GM18508 (cell line): Measurements from ENCODE around the gene PRKCA.
"Not testable (repeated sequence)": the region's sequence is repeated elsewhere in the genome, so short reads cannot be mapped to it uniquely, and the experiment has no call there.

Experiments used
- ATAC-seq: cut with Tn5 transposase; IDR thresholded peaks from one replicate; pipeline ENCODE4 v1.9.1; 2021; ENCODE audit warnings: moderate number of reproducible peaks; ENCODE audit not compliant: insufficient read depth, unreplicated experiment

The PRKCA gene

DNA sequence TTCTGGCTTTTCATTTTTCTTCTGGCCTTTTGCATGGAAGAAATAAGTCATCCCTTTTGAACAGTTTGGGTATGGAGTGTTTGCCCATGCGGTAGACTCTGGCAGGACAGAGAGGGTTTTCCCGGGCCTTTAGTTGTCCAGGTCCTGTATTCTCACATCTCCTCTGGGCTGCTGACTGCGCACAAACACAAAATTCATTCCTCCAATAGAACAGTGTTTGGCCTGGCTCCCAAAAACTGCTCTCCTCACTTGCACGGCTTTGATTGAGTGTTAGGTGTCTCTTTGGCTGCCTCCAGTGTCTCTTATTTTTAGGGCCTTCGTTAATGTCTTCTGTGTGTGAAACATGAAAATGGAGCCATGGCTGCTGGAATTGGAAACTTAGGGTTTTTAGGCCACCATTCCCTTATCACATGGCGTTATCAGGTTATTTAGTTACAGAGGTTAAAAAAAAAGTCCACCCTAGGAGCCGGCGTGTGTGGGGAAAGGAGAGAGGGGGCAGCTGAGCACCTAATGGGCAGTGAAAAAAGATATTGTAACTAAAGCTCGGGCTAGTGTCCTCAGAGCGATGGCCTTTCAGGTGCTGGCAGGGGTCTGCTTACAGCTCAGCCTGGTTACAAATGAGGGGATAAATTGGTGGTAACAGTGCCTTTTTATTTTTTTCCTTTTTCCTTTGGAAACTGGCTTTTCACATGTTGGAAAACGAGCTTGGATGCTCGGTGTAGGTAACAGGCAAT is 47.3 kb downstream of the PRKCA start:
- ATAC-seq: no peak

DNA sequence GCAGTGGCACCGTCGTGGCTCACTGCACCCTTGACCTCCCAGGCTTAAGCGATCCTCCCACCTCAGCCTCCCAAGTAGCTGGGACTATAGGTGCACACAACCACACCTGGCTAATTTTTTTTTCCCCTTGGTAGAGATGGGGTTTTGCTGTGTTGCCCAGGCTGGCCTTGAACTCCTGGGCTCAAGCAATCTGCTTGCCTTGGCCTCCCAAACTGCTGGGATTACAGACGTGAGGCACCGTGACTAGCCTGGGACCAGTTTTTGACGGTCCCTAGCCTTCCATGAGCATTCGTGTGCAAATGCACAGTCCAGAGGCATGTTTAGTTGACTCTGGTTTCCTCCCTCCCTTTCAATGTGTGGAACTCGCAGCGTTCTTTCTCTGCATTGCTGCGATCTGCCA is 48.2 kb downstream of the PRKCA start:
- not testable (repeated sequence) for ATAC-seq

DNA sequence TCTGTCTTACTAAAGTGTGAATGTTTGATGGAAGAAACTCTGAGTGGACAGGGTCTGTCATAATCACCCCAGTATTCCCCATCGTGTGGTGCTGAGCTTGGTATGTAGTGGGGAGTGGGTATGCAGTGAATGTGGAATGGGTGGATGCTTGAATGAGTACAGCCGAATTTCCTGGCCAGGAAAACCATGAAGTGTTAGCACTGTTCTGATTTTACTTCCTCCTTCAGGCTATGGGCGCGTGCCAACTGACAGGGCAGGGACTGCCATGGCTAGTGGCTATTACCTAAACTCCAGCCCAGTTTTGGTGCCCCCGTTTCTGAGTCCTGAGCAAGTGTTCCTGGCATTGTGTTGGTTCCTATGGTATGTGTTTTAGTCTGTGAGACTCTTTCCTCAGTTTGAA is 48.6 kb downstream of the PRKCA start:
- ATAC-seq: no peak

DNA sequence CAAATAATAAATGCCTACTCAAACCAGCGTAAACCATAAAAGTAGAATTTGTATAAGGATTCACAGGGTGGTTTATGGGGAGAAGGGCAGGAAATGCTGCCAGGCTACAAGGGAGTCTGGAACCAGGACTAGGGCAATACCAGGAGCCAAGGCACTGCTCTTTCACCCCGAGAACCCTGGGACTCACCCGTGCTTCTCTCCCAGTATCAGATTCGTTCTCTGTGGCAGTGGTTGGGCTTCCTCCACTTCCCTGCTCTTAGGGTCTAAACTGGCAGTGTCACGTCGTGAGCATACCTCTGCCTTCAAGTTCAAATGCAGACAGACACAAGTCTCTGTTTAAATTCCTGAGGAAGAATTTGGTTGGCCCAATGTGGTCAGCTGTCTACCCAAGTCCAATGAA is 49.3 kb downstream of the PRKCA start:
- ATAC-seq: no peak

DNA sequence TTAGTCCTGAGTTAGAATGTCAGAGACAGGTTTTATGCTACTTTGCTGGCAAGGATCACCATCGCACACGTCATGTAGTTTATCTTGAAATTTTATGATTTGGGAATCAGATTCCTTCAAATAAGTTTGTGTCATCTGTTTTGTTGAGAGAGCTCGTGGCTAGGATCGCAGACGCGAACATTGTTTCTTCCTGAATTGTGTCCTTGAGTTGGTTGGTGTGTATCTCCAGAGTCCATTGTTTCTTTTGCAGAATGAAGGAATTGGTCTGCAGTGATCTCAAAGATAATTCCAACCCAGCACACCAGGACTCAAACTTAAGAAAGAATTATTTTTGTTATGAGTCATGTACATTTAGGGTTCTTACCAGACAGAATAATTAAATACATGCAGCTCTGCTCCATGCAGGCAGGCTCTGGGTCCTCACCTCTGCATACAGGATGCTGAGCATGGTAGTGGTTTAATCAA is 51.6 kb downstream of the PRKCA start:
- no peak for ATAC-seq

DNA sequence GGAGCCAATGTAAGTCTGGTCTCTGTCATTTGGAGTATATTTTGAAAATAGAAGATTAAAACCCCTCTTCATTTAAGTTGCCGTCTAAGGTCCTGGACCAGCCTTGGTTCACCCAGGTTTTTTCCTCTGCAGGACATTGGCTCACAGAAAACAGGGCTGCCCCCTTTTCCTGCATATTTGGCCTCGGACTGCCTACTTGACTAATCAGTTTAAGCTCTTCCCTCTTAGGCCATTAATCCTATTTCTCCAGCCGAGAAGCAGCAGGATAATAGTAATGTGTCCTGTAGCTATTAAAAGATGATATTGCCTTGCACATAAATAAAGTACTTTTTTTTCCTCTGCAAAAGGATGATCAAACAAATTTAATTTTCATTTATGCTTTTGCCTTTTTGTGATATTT is 52.1 kb downstream of the PRKCA start:
- no peak for ATAC-seq

DNA sequence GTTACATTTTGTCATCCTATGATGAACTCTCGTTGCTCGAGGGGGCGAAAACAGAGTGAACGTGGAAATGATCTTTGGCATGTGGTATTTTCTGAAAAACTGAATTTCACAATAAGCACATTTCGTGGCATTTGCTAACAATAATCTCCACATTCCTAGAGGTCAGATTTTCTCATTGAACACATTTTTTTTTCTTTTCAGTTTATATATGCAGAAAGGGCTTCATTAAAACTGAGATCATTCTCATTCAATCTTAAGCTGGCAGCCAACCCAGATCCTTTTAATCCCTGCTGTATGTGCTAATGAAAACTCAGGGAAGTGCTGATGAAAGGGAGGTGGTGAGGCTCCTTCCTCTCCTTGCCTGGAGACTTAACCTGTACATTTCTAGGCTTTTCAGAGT is 52.6 kb downstream of the PRKCA start:
- no peak for ATAC-seq

DNA sequence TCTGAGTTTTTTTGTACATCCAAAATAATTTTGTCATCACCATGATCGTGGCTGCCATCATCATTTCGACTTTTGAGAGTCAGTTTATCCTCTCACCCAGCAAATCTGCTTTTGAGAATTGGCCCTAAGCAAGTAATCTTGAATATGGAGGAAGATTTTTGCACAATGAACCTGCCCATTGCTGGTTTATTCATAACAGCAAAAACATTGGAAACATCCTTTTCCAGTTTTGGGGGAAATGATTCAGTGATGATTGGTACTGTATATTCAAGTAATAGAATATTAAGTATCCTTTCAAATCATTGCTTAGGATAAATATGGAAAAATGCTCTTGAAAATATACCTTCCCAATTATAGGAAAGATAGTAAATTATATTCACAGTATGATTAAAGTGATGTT is 53.1 kb downstream of the PRKCA start:
- ATAC-seq: no peak

DNA sequence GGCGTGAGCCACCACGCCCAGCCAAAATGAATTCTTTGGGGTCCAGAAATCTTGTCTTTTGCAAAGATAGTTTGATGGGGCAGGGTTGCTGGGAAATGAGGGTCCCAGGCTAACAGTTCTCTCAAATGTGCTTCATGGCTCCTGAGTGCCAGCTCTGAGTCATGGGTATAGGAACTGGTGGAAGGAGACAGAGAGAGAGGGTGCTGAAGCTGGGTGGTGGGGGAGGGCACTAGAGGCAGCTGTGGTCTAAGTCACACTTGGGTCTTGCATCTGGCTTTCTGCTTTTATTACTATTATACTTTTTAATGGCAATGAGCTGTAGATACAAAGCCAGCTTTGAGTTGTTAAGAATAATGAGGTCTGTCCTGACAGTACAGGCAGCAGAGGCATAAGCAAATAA is 54.6 kb downstream of the PRKCA start:
- ATAC-seq: no peak

DNA sequence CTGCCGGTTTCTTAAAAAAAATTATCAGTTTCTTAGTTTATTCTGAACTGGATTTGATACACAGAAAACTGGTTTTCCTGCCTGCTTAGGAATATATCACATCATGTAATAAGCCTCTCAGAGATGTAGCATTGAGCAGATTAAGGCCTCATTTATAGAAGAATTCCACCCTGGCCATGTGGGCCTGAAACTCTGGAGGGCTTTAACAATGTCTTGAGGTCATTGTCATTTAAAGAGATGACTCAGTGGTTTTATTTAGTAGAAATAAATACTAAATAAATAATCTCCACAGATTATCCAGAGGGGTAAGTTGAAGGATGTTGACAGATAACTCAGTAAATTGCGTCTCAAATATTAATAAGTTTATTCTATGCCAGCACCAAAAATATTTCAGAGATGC is 56.9 kb downstream of the PRKCA start:
- ATAC-seq: no peak

DNA sequence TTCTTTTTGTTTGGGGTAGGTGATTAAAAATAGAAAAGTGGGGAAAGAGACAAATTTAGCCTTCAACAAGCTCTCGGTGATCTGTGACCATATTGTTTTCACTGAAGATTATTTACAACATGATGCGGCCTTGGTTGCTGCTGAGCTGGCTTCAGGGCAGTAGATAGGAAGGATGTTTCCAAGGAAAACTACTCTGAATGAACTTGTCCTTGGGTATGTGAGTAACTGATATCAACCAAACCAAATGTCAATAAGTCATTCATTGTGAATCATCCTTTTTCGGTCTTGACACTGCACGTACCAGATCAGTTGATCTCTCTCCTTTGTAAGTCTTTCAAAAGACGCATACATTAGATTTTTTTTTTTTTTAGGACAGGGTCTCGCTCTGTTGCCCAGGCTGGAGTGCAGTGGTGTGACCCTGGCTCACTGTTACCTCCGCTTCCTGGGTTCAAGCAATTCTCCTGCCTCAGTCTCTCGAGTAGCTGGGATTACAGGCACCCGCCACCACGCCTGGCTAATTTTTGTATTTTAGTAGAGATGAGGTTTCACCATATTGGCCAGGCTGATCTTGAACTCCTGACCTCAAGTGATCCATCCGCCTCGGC is 58.6 kb downstream of the PRKCA start:
- not testable (repeated sequence) for ATAC-seq

DNA sequence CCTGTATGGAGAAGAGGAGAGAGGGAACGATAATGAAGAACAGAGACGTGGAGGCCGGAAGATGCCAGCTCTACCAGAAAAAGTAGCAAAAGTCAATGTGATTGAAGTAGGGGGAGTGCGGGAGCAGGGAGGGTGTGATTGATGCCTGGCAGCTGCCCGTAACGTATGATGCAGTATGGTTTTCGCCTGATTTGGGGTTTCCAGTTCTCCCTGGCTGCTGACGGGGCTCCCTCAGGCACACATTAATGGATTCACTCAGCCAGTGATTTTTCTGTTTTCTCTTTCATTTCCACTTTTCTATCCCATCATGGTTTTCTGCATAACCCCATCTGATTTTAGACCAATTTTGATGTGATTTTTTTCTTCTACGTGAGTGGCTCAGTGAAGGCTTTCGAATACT is 62.1 kb downstream of the PRKCA start:
- no peak for ATAC-seq

DNA sequence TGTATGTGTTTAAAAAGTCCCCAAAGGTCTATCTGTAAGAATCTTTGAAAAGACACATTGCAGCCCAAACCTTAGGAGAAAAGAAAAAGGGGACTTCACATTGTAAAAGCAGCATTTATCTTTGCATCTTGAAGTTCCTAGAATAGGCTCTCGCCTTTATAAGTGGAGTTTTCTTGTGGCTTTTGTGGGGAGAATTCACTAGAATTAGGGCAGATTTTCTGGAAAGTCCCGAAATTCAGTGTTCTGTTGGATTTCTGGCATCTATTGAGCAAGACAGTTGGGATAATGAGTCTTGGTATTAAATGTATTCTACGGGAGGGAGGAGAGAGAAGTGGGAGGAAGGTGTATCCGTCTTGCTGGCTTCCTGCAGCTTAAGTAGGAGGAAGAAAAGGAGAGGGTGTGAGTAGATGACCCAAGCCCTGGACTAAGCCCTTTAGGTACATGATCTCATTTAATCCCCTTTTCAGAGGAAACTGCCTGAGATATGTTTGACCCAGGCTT is 62.6 kb downstream of the PRKCA start:
- no peak for ATAC-seq

DNA sequence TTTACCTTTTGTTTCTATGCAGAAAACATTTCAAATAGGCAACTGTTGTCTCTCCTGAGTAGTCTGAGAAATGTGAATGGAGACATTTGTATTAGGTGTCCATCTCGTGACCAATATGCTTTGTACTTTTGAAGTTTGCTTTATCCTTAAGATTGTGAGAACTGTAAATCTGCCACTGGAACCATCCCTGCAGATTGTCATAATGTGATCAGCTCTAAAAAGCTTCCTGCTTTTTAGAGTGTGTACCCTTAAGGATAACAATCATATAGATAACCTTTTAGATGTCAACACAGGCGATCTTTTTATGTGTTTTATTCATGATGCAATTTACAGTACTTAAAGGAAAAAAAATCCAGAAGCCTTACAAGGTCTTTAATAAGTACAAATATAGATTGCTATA is 63.5 kb downstream of the PRKCA start:
- no peak for ATAC-seq

DNA sequence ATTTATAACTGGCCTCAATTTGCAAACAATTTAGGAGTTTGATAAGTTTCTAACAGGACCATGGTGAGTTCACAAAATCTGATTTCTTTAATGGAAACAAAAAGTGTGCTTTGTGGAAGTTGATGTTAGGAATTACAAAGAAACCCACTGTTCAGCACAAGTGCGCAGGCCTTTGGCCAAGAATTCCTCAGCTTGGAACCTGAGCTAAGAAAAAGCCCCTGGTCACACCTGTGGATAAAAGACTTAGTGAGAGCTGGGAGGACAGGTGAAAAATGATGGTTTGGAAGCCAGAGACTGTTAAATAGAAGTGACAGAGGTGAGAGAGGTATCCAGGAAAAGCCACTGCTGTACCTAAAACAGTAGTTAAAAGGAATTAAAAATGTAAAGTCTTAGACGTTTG is 64.7 kb downstream of the PRKCA start:
- ATAC-seq: no peak

DNA sequence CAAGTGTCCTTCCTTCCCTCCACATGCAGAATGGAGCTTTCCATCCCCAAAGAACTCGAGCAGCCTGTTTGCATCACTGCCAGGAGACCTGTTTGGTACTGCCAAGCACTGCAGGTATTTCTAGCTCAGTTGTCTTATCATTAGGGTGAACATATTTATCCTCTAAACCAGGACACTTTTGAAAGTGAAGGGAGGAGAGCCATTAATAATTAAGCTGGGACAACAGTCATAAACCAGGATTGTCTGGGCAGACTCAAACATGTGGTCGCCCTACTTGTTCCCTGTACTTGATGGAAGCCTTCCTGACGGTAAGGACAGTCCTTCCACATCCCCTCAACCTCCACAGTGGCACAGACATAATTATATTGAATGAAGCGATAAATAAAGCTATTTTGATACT is 67.4 kb downstream of the PRKCA start:
- ATAC-seq: no peak

DNA sequence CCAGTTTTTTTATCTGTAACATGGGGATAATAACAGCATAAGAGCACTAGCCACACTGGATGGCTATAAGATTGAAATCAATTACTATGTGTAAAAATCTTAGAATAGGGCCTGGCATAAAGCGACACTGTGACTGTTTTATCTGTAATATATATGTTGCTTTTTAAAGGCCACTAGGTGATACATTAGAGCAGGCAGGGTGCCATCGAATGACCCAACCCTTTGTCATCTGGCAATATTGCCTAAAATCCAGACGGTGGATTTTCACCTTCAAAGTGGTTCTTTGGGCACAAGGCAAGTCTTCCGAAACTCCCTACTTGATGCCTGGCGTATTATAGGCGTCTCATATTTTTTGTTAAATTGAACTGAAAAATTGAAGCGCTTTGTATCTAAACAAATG is 69.1 kb downstream of the PRKCA start:
- ATAC-seq: no peak

DNA sequence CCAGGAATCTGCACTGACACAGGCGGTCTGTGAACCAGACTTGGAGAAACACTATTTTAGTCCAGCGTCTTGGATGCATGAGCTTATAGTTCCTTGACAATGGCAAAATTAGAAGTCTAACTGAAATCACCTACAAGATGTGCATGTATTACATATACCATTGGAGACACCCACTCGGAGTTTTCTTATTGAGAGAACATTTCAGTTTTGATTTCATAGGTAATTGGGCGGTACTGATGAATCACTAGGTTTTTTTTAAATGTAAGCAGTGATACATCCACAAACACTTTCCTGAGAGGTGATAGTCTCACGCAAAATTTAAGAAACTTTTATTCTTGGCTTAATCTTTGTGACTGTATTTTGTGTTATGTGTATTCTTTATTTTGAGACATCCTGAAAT is 69.8 kb downstream of the PRKCA start:
- ATAC-seq: no peak

DNA sequence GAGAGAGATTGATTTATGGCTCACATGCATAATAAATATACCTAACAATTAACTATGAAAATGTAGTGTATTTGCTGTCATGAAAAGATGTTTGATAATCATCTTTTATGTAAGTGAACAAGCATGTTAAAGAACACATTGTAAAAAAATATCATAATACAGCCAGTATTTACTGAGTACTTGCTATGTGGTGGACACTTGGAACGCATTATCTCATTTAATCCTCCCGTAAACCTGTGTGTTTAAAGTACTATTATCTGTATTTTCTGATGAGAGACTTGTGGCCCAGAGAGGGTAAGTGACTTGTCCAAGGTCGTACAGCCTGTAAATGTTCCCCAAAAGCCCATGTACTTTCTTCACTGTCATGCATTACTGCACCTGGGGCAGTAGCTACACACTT is 70.7 kb downstream of the PRKCA start:
- no peak for ATAC-seq

DNA sequence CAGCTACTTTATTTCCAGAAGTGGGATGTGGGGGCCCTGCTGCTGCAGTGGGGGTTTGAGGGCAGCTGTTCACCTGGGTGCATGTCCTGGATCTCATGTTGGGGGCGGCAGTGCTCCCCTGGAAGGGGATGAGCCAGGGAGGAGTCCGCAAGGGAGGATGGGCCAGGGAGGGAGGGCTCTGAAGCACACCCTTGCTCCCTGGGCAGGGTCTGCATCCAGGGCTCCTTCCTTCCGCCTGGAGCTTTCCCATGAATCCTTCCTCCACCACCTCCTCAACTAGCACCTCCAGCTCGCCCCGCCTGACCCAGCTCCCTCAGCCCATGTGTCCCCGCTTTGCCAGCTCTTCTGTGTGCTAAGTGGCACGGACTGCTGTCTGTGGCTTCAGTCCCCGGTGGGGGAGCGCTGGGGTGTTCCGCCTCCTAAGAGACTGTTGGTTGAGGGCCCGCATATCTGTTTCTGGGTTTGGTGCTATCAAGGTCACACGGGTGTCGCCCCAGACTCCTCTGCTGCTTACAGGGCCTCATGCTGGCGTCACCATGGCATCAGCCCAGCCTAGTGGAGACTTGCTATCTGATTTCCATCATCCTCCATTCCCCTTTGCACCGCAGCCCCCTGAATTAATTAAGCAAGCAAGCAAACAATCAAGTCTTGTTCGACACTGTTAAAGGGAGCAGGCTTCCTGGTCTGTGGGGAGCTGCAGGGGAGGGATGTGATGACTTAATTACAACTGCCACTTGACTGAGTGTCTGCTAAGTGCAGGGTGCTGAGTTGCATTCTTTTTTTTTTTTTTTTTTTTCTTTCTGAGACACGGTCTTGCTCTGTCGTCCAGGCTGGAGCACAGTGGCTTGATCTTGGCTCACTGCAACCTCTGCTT is 71.8 kb downstream of the PRKCA start:
- no peak for ATAC-seq

DNA sequence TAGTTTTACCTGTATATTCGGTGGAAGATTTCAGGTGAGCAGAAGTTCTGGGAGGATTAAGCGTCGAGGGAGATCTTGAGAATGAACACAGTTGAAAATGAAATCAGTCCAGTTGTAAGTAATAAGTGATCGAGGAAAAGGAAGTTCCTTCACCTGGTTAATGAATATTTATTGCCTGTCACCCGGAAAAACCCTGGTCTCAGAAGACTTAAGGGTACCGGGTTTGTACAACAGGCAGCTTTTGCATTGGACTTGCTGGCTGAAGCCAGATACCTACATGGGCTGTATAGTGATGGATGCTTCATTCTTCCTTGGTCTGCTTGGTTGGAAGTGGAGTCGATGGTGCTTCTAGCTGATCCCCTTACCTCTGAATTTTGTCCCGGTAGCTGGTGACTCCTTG is 72.7 kb downstream of the PRKCA start:
- ATAC-seq: no peak
